ENCODE measurements around the gene UBL4B. TPM values are rescaled to one million over a fixed set of nuclear protein-coding genes. Genes with fewer than 3 reads are reported as not detected.
A peak's percentile ranks its signal among the peaks of the same experiment; 100 is the strongest.

The UBL4B gene
- total RNA-seq, 4 donors from 2014 or later, result 0.48 to 1.8 (median 1.1) TPM; not detected in 1

- no peak for TF ChIP-seq POLR2A (IDR thresholded peaks at IDR 0.05)
- TF ChIP-seq POLR2AphosphoS5 (IDR thresholded peaks at IDR 0.05), result no peak
- Histone ChIP-seq H3K9me3 (no peaks in the 10 kb centered on the region), H3K27ac (no peak overlapping the region), H3K36me3 (no peaks in the 10 kb centered on the region), H3K4me1 (no peaks in the 10 kb centered on the region), H3K4me3 (no peak overlapping the region), H3K27me3 (peaks cover 14% of the 10 kb centered on the region)
- WGBS, result 68% methylated on average over 9 of the region's 9 CpGs
- no peak for DNase-seq (ENCODE audit: low spot score in 2 of 2)
These were observed 13.8 kb upstream of the UBL4B start for GRCh38 chr1:110098222-110099026.

GRCh38 chr1:110100335-110100734 is 11.9 kb upstream of the UBL4B start:
- no peak for TF ChIP-seq POLR2AphosphoS5 (IDR thresholded peaks at IDR 0.05)
- TF ChIP-seq, protein P1, sequence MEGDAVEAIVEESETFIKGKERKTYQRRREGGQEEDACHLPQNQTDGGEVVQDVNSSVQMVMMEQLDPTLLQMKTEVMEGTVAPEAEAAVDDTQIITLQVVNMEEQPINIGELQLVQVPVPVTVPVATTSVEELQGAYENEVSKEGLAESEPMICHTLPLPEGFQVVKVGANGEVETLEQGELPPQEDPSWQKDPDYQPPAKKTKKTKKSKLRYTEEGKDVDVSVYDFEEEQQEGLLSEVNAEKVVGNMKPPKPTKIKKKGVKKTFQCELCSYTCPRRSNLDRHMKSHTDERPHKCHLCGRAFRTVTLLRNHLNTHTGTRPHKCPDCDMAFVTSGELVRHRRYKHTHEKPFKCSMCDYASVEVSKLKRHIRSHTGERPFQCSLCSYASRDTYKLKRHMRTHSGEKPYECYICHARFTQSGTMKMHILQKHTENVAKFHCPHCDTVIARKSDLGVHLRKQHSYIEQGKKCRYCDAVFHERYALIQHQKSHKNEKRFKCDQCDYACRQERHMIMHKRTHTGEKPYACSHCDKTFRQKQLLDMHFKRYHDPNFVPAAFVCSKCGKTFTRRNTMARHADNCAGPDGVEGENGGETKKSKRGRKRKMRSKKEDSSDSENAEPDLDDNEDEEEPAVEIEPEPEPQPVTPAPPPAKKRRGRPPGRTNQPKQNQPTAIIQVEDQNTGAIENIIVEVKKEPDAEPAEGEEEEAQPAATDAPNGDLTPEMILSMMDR (IDR thresholded peaks at IDR 0.05), result no peak
- no peak for TF ChIP-seq POLR2A (IDR thresholded peaks at IDR 0.05)
- Histone ChIP-seq H3K36me3 (no peaks in the 10 kb centered on the region), H3K4me1 (no peaks in the 10 kb centered on the region), H3K4me3 (no peak overlapping the region), H3K27ac (no peak overlapping the region), H3K9me3 (no peaks in the 10 kb centered on the region), H3K27me3 (peaks cover 4% of the 10 kb centered on the region)
- WGBS, result 73% methylated on average over 2 of the region's 2 CpGs
- DNase-seq (ENCODE audit: low spot score in 2 of 2), result no peak

DNA sequence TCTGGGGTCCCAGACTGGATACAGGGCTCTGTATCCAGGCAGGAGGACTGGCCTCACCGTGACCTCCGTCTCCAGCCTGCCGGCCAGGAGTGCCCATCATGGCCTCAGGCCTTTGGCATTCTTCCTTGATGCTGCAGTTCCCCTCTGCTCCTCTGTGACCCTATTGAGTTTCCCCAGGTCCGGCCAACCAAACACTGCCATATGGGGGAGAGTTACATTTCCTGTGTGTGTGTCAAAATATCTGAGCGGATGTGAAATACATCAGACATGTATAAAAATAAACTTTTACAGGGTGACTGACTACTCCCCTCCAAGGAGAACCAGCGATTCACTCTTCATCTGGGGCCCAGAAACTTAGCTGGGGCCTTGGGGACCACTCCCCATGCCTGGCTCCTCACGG is 10.2 kb upstream of the UBL4B start:
- Histone ChIP-seq H3K4me3 (no peak overlapping the region), H3K27me3 (no peaks in the 10 kb centered on the region), H3K4me1 (no peaks in the 10 kb centered on the region), H3K27ac (no peak overlapping the region), H3K36me3 (no peaks in the 10 kb centered on the region), H3K9me3 (no peaks in the 10 kb centered on the region)
- DNase-seq (ENCODE audit: low spot score in 2 of 2), result no peak
- 48% methylated on average over 4 of the region's 7 CpGs for WGBS
- TF ChIP-seq POLR2AphosphoS5 (IDR thresholded peaks at IDR 0.05), result no peak
- no peak for TF ChIP-seq EP300 (IDR thresholded peaks at IDR 0.05)
- TF ChIP-seq POLR2A (IDR thresholded peaks at IDR 0.05), result no peak
- TF ChIP-seq, protein P1 (IDR thresholded peaks at IDR 0.05), result no peak

DNA sequence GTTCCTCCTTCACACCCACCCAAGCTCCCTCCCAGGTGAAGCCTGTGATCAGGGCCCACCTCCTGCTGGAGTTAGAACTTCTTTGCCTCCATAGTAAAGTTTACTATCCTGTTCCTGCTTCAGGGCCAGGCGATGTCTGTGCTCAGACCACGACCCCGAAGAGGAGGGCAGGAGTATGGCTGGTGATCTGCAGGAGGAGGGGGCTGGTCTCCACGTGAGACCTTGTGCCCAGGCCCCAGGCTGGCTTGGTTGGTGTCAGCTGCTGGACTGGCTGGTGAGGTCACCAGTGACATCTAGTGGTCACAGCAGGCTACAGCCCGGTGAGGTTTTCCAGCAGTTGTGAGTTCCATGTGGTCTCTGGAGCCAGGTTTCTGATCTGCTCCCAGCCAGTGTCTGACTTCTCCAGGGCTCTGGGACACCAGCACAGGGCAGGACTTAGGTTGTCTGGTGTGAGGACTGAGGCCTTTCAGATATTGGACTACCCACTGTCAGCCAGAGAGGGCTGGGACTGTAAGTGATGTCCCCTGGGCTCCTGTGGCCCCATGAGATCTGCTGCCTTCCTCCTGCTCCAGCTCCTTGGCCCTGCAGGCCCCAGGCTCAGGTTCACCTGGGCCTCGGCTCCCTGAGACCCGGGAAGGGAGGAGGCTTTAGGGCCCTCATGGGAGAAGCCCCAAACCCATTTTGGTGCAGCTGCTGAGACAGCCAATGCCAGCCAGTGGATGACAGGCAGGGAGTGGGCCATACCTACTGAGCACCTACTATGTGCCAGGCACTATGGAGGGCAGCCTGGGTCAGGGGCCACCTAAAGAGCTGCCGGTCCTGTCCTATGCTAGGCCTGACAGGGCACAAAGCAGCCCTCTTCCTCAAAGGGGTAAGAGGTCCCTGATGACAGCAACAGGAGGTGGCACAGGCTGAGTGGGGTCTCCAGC is 6.0 kb upstream of the UBL4B start:
- WGBS, result 0% methylated on average over 2 of the region's 8 CpGs
- Histone ChIP-seq H3K4me1 (no peaks in the 10 kb centered on the region), H3K27ac (no peak overlapping the region), H3K27me3 (no peaks in the 10 kb centered on the region), H3K9me3 (no peaks in the 10 kb centered on the region), H3K36me3 (no peaks in the 10 kb centered on the region), H3K4me3 (no peak overlapping the region)
- peak in 1 of 2 donors; percentile 72 for DNase-seq (ENCODE audit: low spot score in 2 of 2)
- TF ChIP-seq EP300 (IDR thresholded peaks at IDR 0.05) (no peak), POLR2AphosphoS5 (IDR thresholded peaks at IDR 0.05) (no peak), POLR2A (IDR thresholded peaks at IDR 0.05) (no peak)
- TF ChIP-seq, protein P1 (IDR thresholded peaks at IDR 0.05), result peak; percentile 65 to 95

DNA sequence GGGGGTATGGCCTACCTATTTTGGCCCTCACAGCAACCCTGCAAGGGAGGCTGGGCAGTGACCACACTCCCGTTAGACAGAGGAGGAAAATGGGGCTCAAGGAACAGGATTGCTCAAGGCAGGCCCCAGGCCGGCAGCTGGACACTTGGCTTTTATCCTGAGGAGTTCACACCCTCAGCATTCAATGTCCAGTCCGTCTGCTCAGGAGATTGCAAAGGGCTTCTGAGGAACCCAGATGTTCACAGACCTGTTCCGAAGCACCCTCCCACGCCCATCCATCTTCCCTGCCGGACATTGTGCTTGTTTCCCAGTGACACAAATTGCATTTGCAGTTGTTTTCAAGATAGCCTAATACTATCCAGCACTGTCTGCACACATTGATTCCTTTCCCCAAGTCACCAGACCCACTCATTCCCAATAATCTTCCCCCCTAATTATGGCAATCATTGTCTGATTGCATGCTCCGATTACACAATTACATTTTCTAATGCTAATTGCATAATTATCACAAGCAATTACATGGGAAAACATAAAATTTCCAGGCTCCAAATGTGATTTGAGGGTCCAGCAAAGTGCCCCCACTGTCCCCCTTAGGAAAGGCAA is 4.3 kb upstream of the UBL4B start:
- no peak for TF ChIP-seq POLR2AphosphoS5 (IDR thresholded peaks at IDR 0.05)
- no peak for TF ChIP-seq POLR2A (IDR thresholded peaks at IDR 0.05)
- TF ChIP-seq, protein P1 (IDR thresholded peaks at IDR 0.05), result no peak
- TF ChIP-seq EP300 (IDR thresholded peaks at IDR 0.05), result no peak
- WGBS, result 60% methylated on average over 7 of the region's 7 CpGs

More for the DNA sequence above, 4.3 kb upstream of the UBL4B start:
- Histone ChIP-seq H3K4me1 (no peaks in the 10 kb centered on the region), H3K27me3 (no peaks in the 10 kb centered on the region), H3K9me3 (no peaks in the 10 kb centered on the region), H3K4me3 (no peak overlapping the region), H3K27ac (no peak overlapping the region), H3K36me3 (no peaks in the 10 kb centered on the region)
- no peak for DNase-seq (ENCODE audit: low spot score in 2 of 2)

All from suprapubic skin (tissue), 4 donors.